LHCN-M2 (cell line): ENCODE measurements around the gene TBC1D22A. TPM values are rescaled to one million over a fixed set of nuclear protein-coding genes. Genes with fewer than 3 reads are reported as not detected.
A peak's percentile ranks its signal among the peaks of the same experiment; 100 is the strongest.

Experiments
- DNase-seq: peaks from one replicate; pipeline ENCODE4 v3.0.0-alpha.2; 2012; ENCODE audit warnings: low read depth
- total RNA-seq: library from RNA; depleted of rRNA; stranded (reverse); fragments of >200 nt; gene quantifications from 2 replicates; pipeline ENCODE4 v1.2.3, GENCODE V29; 2014

Gene TBC1D22A
- total RNA-seq, 1 experiment from 2014 or later: 13.1 TPM

- DNase-seq: no peak
Measured at GRCh38 chr22:47055461-47055860, 293.0 kb downstream of the TBC1D22A start.

DNA sequence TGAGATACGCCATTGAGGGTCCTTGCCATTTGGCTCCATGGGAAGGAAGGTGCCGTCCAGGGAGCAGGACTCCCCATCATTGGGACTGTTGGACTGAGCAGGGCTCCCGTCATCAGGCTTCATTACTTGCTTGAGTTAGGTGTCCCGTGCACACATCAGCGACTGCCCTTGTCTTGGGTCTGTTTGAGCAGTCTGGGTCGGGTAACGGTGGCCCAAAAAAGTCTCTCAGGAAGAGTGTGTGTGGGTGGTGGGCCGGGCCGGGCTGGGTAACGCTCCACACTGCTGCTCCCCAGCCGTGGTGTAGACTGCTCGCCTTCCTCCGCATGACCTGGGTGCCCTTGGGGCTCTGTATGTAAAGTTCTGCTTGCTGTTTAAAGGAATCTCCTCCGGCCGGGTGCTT, 293.5 kb downstream of the TBC1D22A start:
- DNase-seq: no peak

DNA sequence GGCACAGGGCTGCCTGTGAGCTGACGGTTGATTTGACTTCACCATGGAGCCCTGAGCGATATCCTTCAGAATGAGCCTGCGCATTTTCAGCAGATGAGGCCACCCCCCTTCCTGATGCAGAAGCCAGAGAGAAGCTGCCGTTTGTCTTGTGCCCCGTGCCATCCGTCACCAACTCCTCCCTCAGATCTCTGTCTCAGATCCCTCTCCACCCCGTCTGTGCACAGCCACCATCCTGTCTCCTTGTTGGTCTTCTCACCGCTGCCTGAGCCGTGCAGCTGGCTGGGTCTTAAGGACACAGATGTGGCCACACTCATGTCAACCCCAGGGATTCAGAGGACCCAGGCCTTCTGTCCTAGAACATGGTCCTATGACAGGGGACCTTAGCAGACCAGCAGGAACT, 293.9 kb downstream of the TBC1D22A start:
- DNase-seq: no peak

DNA sequence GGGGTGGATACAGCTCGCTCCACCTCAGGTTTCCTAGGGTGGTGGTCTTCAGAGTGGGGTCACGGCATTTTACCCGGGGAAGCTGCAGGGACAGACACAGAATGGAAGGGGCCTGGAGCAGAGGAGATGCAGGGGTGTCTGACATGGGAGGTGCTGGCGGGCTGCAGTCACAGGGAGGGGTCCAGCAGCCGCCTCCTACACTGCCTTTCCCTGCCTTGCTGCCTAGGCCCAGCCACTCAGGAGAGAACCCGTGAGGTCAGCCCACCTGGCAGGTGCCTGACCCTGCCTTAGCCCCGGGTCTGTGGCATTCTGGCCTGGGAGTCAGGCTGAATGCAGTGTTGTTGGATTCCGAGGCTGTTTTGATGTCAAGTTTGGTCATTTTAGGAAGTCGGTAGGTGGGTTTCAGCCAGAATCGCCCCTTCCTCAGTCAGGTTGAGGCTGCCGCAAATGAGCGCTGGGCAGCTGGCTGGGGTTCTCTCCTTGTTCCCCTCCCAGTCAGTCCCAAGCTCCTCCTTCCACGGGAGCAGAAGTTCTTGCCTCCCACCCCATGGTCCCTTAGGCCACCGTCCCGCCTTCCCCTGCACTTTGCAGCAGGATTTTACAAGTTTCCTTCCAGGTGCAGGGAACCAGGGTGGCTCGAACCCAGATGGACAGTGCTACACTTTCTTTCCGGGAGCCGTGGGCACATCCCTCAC, 294.5 kb downstream of the TBC1D22A start:
- no peak for DNase-seq

DNA sequence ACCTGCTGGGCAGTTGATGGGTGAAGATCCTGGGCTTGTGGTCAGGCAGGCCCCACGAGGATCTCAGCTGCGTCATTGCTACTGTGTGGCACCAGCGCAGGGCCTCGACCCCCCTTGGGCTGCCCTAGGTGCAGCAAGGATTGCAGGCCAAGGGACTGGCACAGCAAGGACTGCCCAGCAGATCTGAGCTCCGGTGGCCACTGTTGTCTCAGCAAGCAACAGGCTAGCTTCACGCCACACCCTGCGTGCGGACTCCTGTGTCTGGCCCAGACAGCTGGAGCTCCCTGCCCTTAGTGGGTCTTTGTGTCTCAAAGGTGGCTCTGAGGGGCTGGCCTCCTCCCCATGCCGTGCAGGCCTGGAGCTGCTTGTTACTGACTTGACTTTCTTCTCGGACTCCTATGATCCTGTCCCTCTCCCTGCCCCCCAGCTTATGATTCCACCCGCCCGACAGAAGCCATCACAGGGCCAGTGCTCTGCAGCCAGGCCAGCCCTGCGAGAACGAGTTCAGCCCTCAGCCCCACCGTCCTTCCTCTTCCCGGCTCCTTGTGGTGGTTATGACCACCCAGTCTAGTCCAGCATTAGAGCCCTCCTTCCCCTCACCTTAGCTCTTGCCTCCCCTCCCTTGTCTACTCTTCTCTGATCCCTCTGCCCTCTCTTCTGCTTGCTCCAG, 295.6 kb downstream of the TBC1D22A start:
- DNase-seq: no peak

- no peak for DNase-seq
Measured at GRCh38 chr22:47059076-47059475, 296.6 kb downstream of the TBC1D22A start.

DNA sequence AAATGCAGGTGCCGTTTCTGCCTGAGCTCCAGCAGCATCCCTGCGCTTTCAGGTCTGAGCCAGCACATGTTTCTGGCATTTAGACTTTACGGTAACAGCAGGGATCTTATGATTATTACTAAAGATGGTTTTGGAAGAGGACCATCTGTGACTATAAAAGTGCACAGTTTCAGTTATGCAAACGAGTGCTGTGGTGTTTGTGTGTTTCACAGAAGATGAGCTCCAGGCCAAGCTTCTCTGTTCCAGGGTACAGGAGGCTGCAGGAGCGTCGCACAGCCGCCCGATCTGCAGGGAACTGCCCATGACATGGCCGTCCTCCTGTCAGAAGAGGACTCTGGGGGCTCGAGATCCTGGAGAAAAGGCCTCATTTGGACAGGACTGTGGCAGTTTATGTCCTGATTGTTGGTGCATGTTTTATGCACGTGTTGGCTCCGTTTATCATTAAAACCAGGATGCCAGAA, 297.3 kb downstream of the TBC1D22A start:
- DNase-seq: no peak

DNA sequence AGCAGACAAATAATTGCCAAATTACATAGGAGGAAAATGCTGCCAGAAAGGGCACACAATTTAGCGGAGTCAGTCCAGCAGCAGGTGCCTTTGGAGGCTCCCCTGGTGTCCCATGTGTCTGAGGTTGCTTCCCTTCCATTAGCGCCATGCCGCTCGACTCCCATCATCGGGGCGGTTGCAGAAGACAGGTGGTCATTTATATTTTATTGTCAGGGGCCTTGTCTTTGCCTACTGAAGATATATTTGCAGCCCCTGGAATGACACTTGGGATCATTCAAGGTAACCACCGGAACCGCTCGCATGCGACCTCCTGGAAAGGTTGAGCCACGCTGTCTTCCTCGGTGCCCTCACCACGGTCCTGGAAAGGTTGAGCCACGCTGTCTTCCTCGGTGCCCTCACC, 298.3 kb downstream of the TBC1D22A start:
- DNase-seq: no peak

DNA sequence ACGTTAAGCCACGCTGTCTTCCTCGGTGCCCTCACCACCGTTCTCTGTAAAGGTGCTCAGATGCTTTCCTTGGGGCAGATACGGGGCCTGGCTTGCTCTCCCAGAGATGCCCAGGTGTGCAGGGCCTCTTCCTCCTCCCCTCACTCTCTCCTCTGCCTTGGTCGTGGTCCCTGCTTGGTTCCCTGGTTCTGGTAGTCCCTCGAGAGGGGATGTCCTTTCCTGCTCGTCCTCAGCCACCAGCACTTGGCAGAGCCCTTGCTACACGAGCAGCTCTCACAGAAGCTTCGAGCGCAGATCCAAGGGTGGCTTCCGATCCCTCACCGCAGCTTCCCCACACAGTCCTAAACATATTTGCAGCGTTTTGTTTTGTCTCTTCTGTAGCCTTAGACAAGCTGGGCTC, 298.8 kb downstream of the TBC1D22A start:
- no peak for DNase-seq

DNA sequence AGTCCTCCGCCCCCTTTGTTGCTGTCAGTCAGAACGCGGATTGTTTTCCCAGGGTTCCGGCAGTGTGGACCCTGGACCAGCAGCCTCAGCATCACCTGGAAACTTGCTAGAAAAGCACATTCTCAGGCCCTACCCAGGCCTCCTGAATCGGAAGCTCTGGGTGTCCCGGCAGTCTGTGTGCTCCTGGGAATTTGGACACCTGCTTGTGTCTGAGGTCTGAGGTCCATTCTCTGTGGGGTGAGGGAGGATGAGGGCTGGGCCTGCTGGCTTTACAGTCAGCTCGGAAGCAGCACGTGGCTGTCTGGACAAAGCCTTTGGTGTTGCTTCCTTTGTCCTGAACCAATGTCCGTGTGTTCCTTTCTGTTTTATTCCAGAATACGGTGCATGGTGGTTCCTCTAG, 299.7 kb downstream of the TBC1D22A start:
- no peak for DNase-seq

- no peak for DNase-seq
Measured at GRCh38 chr22:47063071-47063509, 300.6 kb downstream of the TBC1D22A start.

DNA sequence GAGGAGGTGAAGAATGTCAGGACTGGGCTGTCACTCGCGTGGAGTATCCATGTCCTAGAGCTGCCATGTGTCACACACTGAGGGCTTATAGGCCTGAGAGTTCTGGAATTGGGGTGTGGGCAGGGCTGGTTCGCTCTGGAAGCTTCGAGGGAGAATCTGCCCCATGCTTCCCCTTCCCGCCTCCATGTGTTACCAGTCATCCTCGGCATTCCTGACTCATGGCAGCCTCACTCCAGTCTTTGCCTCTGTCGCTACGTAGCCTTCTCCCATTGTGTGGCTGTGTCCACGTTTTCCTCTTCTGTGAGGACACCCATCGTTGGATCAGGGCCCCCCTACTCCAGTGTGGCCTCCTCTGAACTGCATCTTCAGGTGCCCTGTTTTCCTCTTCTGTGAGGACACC, 301.2 kb downstream of the TBC1D22A start:
- no peak for DNase-seq

- no peak for DNase-seq
Measured at GRCh38 chr22:47064016-47064415, 301.6 kb downstream of the TBC1D22A start.

GRCh38 chr22:47064416-47064815, 302.0 kb downstream of the TBC1D22A start:
- no peak for DNase-seq

GRCh38 chr22:47065756-47066615, 303.5 kb downstream of the TBC1D22A start:
- peak; percentile 81 for DNase-seq

- no peak for DNase-seq
Measured at GRCh38 chr22:47066616-47066905, 304.1 kb downstream of the TBC1D22A start.

DNA sequence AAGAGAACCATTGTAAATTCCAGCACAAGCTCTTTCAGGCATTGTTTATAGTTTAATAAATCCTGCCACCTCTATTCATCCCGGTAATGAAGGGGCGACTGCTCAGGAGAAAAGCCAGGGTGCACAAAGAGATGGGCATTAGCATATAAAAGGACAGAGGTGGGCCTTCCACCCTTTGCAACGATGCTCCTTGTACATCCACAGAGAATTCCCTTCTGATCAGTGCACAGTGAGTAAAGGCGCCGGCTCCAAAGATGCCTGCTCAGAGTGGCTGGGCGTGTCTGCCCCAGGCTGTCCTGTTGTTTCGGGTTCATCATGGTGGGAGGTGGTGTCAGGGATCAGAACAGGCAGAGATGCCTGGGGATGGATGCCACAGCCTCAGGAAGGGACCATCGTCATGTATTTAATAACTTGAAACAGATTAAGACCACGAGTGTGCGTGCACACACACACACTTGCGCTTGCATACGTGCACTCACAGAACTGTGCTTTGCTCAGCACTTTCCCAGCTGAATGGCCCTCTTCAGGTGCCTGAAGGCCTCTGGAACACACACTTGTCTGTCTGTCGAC, 305.0 kb downstream of the TBC1D22A start:
- no peak for DNase-seq

GRCh38 chr22:47067911-47068625, 305.6 kb downstream of the TBC1D22A start:
- no peak for DNase-seq

DNA sequence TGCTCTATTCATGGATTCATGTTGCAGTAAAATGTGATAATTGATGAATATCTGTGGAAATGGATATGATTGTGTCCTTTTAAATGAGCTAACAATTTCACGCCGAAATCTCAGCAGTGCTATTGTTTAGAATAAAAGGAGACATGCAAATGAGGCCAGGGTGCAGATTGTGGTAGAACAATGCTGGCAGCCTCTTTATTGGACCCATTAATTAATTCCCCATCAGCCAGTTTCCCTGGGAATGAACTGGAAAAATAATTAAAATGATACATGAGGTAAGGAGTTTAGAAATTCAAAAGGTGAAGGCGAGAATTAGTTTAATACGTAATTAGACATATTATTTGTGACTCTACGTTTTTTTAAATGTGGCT, 306.2 kb downstream of the TBC1D22A start:
- no peak for DNase-seq

DNA sequence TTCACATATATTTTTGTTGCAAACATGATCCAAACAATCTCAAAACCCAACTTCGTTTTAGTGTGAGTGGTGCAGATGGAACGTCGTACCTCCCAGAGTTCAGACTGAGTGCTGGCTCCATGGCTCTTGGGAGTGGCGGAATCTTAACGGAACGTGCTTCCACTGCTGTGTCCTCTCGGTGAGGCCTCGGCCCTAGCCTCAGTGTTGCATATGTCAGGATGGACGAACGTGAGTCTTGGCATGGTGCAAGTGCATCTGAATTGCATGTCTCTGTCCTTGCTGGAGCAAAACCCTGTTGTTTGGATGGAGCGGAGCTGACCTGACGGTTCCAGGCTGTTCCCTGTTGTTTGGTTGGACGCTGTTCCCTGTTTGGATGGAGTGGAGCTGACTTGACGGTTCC, 306.8 kb downstream of the TBC1D22A start:
- no peak for DNase-seq

- DNase-seq: no peak
Measured at GRCh38 chr22:47071078-47071806, 308.8 kb downstream of the TBC1D22A start.
